Inflammatory macrophage (primary cell): ENCODE data around the gene SCN11A.
A peak's percentile ranks its signal among the peaks of the same experiment; 100 is the strongest.

ENCODE experiments used
- DNase-seq, 2 donors: peaks; one replicate each; pipeline ENCODE4 v3.0.0-alpha.2; 2020 to 2022
- total RNA-seq, 18 experiments: gene quantifications; one replicate each; lab custom pipeline; 2026; ENCODE audit warnings: mixed read lengths in 6 of 18, inconsistent platforms in 2 of 18; lab: John Stamatoyannopoulos, UW

The SCN11A gene
- total RNA-seq, result 0 to 0.59 (median 0.22) reads per million in 18 experiments

DNA sequence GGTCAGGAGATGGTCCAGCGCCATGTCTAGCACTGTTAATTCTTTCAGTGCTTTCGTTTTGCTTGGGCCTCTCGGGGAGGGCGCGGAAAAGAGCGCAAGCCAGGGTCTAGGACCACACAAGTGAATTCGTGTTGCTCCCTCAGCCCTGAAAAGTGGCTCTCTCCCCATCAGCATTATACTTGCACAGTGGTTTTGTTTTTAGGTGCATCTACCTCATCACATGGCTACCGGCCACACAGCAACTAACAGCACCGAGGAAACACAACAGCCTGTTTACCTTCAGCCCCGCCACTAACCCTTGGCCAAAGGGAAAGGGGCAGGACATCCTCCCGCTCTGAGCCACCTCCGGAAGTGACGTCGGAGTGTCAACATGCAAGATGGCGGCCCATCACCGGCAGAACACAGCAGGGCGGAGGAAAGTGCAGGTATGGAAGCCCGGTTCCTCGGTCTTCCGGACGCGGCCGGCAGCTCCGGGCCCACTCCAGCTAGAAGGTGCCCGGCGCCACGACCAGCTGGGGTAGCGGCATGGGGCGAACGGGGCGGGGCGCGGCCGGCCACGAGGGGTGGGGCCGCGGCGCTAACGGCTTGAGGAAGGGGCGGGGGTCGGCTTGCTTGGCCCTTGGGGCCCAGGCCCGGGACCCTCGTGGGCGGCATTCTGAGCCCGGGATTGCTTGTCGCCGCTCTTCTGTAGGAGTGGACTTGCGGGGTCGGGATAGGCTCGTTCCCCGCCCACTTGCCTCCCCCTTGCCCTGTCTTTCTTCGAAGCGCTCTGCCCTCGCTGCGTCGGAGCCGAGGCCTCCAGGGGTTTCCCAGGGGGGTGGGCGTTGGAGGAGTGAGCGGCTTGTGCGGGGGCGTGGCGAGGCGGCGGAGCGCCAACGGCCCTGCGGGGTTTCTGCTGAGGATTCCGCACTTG lies at the start of gene SCN11A, which contains the start of gene WDR48:
Gene SCN11A (minus strand): TSS at position 296 of the 913 bp plus-strand sequence. CDS start 101,582 bp downstream, outside the sequence.
Gene WDR48 (plus strand): TSS at position 368 of the 913 bp plus-strand sequence. CDS start 10 bp downstream, at position 378.
- peak; percentile 84 to 92 for DNase-seq

DNA sequence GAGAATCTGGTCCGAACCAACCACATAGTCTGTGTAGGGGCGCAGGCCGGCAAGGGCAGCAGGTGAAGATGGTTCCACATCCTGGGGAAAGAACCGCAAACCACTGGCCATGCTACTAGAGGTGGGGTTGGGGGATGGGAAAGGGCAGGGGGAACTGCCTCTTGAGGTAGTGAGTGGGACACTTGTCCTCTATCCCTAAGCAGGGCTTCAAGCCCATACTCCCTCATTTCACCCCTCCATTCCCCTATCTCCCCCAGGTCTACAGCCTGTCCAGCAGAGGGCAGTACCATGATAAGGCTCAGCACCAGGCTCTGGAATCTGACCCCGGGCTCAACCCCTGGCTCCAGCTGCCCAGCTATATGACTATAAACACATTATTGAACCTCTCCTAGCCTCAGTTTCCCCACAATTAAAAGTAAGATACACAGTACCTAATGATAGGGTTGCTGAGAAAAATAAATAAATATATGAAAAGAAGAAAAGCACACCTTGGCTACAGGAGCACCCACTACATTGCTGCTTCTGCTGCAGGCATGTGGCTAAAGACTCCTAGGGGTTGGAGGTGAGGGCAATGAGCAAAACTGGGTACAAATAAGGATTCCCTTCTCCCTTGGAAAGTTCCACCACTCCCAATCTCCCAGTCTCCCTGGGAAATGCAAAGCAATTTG lies 49.4 kb upstream of the SCN11A start:
- DNase-seq, result peak; percentile 46 to 53

DNA sequence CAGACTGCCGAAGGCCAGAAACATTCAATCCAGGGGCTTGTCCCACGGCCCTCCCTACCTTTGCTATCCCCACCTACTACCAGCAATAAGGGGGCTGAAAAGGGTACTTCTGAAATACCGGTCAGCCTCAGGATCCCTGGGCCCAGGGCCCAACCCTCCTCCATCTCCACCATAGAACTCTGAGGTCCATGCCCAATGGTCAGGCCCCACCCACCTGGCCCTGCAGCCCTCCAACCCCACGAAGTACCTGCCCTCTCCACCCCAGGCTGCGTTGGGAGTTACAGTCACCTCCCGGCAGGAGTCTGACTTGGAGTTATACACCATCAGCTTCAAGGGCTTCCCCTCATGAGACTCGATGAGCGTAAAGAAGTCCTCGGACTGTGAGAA lies 48.7 kb upstream of the SCN11A start:
- DNase-seq, result no peak

DNA sequence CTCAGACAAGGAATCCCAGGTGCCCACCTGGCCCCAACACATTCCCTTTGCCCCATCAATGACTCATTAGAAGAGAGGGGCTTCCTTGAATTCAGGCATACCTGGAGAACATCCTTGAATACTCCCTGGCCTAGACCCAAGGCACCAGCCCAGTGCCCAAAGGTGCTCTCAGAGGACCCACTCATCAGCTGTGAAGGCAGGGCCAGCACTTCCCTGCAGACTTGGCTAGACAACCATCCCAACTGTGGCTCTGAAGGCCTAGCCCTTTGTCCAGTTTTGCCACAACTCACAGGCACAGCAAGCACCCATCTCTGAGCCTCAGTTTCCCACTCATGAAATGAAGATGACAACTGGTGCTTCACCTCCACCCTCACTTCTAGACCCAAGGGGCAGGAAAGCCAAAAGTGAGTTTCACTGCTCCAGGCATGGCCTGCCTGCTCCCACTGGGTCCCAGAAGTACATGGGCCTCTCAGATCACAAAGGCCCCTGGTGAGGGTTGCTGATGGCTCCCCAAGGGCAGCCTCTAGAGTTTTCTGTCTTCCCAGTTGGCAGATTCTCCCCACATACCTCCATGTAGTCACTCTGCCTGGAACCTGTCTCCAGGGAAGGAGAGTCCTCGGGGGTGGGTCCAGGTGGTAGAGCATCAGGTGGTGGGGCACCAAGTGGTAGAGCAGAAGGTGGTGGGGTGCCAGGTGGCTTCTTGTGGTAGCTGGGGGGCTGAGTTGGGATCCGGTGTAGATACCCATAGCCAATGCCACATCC lies 48.2 kb upstream of the SCN11A start:
- DNase-seq, result no peak

DNA sequence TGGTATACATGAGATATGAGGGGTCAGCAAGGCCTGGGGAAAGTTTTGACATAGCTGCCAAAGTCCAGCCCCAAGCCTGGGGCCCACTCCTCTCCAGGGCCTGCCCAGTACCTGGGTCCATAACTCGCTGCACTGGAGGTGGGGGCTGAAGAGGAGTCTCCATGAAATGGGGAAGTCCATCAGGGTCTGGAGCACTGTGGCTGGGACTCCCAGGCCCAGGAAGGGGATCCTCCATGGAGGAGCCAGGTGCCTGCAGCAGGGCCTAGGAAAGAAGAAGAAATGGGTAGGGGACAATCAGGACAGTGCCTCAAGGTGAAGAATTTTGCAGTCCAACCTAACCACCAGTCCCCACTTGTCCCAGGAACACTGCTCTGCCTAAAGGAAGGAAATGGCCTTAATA lies 47.5 kb upstream of the SCN11A start:
- no peak for DNase-seq

DNA sequence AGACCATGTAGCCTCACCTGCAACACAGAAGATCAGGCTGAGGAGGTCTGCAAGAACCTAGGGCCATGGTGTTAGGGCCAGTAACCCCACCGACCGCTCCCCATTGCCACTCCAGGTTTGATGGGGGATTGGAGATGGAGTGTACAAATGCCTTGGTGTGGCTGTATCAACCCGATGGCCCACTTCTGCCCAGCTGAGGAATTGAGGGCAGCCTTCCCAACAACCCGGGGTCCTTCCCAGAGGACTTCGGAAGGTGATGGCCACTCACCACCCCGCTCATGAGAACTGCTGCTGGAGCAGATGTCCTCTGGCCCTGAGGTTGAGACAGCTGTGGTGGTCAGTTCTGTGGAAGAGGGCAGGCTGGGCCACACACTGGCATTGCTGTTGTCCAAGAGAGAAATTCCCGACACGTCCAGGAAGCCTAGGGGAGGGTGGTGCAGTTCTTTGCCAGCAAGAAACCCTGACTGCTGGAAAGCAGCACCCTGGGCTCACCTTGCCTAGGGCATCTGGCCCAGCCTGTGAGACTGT lies 46.8 kb upstream of the SCN11A start:
- no peak for DNase-seq

DNA sequence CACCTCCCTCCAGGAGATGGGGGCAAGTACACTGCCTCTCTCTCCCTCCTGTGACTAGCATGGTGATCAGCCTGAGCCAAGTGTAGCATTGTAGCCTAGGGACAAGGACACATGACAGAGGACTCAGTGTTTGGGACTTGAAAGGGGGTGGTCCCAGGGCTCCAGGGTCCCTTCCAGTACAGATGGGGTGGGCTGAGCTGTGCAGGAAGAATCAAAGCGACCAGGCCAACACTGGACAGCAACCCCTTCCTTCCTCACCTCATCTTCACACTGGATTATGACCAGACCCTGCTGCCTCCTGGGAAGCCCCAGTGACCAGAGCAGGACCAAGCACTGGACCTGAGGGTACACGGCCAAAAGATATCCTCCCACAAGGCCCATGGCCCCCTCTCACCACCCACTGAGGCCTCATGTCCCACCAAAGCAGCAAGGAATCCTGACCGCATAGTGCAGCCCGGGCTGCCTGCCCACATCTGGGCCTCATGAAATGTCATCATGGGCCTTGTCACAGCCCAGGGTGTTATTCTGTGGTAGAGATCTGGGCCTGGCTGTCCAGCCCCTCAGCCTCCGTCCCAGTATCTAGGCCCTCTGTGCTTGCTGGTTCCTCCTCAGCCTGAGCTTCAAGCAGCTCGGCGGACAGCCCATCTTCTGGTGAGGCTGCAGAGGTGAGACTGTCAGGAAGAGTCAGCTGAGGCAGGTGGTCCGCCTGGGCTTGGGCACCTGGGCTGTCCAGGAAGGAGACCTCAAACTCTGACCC lies 46.1 kb upstream of the SCN11A start:
- no peak for DNase-seq

DNA sequence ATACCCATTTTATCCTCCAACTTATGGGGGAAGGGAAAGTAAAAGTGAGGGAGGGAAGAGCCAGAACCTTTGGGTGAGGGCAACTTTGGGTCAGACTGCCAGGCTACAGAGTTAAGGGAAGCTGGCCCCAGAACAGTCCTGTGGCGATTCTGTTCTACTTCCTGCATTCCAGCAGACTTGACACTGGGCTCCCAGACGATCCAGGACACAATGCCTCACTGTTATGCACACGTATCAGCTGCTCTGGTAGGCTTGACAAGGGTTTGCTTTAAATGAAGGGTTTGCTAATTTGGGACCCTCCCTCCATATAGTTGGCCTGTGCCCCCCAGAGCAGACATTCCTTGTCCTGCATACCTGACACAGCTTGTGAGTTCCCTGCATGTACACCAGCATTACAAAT lies 45.0 kb upstream of the SCN11A start:
- DNase-seq, result no peak

DNA sequence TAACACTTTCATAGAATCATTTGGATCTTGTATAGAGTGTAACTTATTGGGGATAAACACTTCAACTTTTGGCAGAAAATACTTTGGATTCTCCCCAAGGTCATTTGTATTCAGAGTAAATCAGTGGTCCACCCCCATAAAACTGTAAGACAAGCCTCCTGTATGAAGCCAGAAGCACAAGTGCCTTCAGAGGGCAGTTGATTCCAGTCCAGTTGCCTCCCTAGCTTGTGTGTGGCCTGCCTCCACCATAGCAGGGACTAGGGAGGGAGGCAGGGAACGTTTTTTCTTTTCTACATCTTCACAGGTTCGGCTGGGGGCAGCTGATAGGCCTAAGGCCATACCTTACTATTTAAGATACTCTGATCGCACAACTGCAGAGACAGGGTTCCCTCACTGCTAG lies 44.0 kb upstream of the SCN11A start:
- no peak for DNase-seq

DNA sequence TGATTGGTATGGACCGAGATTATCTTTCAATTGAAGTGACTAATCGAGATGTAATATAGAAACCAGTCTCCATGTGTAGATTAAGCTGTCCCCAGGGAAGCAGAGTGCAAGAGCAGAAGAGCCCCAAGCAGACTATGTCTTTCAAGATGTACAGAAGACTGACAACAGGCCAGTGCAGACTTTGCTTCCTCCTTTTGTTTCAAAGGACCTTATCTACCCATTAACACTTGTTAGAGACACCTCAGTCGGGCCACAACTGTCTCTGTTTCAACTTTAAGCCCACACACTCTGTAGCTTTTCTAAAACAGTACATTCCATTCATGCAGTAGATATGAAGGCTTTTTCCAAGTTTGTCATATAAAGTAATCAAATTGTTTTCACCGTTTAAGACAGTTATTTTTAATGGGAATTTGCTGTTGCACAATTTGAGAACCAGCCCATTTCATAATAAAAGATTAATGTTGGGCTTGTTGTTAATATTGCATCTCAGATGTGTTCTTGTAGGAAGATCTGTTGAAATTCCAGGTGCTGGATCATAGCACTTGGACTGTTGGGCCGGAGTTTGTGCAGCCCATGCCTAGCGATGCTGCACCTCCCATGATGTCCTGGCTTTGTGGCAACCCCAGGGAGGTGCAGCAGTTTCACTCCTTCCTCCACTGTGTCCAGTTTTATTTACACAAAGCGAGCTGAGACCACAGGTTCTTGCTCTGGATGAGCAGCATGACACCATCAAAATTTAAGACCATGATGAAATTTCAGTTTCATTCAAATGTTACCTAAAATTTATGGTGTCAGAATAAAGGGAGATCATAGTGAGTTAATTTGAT lies 43.3 kb upstream of the SCN11A start:
- no peak for DNase-seq

DNA sequence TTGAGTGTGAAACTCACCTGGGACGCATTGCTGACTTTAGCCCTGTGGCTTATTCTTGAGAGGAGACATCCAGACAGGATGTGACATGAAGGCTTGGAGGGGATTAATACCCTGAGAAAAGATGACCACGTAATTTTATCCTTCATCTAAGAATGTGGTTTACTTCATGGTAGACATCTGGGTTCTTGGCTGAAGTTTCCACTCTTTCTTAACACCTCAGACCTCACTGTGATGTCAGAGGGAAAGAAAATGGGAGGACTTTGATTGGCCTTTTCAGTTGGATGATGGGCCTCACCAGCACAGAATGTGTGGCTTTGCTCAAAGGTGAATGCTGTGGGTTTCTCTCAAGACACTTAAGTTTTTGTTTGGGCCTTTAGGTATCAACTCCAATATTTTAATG lies 39.2 kb upstream of the SCN11A start:
- no peak for DNase-seq

DNA sequence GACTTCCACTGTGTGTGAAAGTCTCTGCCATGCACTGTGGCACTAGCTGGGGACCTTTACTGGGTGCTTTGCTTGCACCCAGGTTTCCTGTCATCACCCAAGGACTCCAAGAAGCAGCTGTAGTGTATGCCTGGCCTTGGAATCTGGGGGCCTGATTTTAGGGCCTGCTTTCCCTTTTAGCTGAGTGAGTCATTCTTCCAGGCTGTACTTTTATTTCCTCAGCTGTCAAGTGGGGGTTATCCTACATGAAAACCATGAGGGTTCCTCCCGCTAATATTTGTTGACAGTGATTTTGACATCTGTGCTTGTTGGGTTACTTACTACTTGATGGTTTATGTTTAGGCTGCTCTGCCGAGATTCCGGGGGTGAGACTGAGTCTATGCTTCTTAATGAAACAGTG lies 37.1 kb upstream of the SCN11A start:
- no peak for DNase-seq

DNA sequence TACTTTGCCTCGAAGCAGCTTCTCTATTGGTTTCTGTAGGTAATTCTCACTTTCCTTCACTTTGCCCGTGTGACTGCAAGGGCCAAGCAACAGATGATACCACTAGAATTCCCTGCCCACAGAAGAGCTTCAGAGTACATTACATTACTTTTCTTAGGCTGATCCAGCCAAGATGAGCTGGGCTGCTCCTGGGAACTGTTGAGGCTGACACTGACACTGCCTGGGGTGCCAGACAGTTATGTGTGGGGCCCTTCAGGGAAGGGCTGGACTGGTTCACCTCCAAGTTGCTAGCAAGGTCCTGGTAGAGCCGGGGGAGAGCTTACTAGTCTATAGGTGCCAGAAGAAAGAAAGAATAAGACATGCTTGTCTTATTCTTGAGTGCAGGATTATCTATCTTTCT lies 36.7 kb upstream of the SCN11A start:
- DNase-seq, result no peak

DNA sequence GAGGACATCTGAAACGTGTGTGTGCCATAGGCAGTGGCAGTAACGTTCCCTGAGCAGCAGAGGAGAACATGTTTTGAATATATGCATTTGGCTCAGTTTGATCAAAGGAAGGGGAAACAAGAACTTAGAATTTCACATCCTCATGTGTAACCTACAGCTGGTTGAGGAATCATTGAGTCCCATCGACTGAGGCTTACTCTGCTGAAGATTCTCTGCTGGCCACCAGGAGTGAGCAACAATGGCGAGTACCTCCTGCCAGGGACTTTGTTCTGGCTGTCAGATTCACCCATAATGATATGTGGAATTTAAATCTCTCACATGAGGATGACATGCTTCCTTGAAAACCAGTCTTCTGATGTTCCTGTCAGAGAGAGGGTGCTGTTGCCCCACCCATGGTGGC lies 34.4 kb upstream of the SCN11A start:
- DNase-seq, result no peak

DNA sequence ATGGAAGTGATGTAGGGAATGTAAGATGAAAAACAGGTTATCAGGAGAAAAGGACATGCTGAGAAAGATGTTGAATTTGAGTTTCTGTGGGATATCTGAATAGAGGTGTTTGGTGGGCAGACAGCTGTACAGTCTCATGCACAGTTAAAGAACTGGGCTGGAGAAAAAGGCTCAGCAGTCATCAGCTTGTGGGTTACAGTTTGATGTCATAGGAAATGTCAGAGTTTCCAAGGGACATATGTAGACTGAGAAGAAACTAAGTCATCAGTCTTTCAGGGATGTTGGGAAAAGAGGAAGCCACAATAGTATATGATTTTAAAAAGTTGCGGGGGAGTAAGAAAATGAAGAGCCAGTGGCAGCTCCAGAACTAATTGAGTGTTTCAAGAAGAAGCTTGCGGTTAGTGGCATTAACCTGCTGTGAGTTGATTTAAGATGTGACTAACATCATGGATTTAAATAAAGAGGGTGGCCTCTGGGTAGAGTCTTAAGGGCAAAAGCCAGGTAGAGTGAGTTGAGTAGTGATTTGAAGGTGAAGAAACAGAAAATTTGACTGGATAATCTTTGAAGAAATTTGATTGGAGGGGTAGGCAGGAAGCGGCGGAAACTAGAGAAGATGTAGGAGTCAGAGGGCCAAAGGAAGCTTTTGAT lies 31.0 kb upstream of the SCN11A start:
- DNase-seq, result no peak

DNA sequence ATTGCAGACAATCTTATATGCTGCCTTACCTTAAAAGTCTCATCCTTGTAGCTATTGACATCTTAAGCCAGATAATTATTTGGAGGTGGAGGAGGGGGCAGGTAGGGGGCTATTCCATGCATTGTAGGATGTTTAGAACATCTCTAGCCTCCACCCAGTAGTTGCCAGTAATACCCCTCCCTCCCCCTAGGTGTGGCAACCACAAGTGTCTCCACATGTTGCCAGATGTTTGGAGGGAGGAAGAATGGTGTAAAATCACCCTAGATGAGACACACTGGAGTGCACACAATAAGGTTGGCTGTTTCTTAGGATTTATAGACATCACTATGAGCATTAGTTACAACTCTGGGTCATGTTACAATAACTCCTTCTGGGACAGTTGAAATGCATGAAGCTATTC lies 28.3 kb upstream of the SCN11A start:
- no peak for DNase-seq

DNA sequence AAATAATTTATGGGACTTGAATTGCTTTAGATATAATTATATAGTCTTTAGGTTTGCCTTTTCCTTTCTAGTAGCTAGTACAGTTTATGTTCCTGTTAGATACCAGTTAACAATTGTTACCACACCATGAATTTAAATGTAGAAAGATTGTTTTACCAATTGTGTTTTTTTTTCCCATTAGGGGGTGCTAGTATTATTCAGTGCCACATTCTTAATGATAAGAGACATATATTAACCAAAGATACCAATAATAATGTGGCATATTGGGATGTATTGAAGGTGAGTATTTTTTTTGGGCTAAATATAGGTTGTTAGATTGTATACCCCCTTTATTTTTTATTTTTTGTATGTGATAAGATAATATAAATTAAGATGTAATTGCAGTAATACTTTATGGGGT lies 27.8 kb upstream of the SCN11A start:
- peak in 1 of 2 donors; percentile 5 for DNase-seq

DNA sequence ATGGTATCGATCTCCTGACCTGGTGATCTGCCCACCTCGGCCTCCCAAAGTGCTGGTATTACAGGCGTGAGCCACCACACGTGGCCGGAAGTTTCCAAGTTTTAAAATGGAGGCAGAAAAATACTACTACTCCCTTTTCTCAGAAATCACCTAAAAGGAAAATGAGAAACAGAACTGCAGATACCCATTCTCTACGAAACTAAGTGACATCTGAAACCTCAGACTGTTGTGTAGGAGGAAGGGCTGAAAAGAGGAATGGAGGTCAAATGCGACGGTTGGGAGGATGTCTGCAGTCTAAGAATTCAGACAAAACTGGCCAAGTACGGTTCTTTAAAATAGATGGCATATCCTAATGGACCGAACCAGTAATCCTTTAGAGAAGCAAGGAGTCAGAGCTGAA lies 24.2 kb upstream of the SCN11A start:
- no peak for DNase-seq

DNA sequence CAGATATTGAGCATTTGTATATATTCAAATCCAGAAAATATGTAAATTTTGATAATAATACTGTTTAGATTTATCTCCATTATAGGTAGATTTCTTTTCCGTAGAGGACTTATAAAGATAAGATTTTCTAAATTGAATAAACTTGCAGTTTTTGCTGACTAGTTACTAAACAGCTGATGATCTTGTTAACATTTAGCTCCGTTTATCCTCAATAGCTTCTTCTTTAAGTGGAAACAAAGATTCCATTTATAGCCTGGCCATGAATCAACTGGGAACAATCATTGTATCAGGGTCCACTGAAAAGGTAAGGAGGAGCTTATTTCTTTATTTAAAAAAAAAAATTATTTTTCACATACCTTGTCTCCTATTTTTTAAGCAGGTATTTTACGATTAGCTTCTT lies 16.8 kb upstream of the SCN11A start:
- DNase-seq, result no peak

DNA sequence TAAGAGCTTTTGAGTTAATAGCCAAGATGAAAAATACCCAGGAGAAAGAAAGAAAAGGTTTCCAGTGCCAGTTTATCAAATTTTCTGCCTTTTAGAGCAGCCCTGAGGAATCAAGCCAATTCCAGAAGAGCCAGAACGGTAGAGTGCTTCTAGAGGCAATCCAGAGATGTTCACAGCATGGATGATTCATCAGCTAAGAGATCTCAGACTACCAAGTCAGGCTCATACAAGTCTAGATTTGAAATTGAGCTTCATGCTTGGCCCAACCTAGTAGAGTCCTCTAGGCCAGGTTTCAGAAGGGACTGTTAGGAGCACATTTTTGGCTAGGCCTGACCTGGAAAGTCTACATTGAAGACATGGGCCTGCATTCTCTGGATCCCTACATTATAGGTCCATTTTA lies 15.5 kb upstream of the SCN11A start:
- no peak for DNase-seq

DNA sequence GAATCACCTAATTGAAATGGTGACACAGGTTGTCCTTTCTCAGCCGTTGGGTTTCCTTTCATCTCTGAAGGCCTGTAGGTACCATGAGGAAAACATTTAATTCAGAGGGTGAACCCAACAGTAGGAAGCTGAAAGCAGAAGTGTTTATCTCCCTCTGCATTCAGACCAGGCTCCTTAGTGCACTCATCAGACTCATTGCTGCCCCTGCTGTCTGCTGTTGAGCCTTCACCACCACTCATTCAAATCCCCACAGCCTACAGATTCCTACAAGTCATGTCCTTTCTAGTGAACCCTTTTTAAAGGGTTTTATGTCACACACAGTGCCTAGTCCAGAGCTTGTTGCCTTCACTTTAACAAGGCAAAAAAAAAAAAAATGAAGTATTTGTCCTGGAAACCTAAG lies 13.5 kb upstream of the SCN11A start:
- peak; percentile 60 to 63 for DNase-seq
